T-helper 1 cell treated with Interleukin-12 subunit alpha and Interleukin-12 subunit beta and Interleukin-4 antibody, amounts not matched to agents 30 ng/mL and 1 ng/mL, for 36 hours (primary cell): ENCODE results near the gene CDHR1. TPM values are rescaled to one million over a fixed set of nuclear protein-coding genes. Genes with fewer than 3 reads are reported as not detected.

Experiments used
- intact Hi-C: fragments of 100-400 bp; cut with micrococcal nuclease; formaldehyde crosslinking; loops from one replicate; pipeline ENCODE4 v1.15.1; 2024
- total RNA-seq: library from RNA; stranded (reverse); gene quantifications from 2 replicates; pipeline ENCODE4 v1.2.3, GENCODE V29; 2022

Gene CDHR1
- total RNA-seq, 1 donor from 2014 or later, result 0.20 TPM

GRCh38 chr10:84225427-84226173 is 31.3 kb downstream of the CDHR1 start, which contains the start of gene LRIT2:
Gene LRIT2 (minus strand): TSS chr10:84225544. CDS start chr10:84225520, 24 bp downstream.
- intact Hi-C loops, result no loop called here

GRCh38 chr10:84226616-84227015 is 32.3 kb downstream of the CDHR1 start:
- intact Hi-C loops, result no loop called here

GRCh38 chr10:84227810-84228209 is 33.5 kb downstream of the CDHR1 start:
- intact Hi-C loops, result no loop called here

DNA sequence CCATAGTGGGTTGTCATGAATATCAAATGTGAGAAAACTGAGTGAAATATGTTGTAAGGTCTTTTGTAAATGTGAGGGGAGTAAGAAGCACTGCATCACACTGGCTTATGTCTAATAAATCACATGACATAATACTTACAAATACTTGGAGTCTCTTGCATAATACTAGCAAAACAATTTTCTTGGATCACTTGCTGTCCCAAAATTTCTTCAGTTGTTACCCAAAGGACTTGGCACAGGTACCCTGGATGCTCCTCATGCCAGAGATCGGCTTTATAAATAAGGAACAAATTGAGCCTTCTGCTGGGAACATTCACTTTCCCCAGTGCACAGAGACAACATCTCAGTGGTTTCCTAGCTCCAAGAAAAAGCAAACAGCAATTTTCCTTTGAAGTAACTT is 36.0 kb downstream of the CDHR1 start:
- intact Hi-C loops, result no loop called here

- intact Hi-C loops, result no loop called here
These were observed 38.0 kb downstream of the CDHR1 start for GRCh38 chr10:84232376-84232775.

GRCh38 chr10:84233940-84234339 is 39.6 kb downstream of the CDHR1 start:
- intact Hi-C loops, result no loop called here

GRCh38 chr10:84234479-84234878 is 40.1 kb downstream of the CDHR1 start:
- intact Hi-C loops, result no loop called here

DNA sequence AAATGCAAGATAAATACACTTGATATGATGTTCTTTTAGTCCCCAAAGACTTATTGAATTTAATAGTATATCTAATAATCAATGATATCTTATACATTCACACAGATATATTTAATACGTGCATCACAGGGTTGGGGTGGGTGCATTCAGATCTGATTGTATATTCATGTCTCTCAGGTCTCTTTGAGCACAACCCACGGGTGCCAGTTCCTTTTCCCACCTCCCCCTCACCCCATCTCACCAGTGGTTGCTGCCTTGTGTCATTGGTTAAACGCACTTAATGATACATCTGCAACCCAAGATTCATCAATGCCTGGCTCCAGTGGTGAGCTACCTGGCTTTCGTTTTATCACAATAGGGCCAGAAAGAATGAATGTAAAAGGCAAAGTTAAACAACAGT is 40.8 kb downstream of the CDHR1 start:
- intact Hi-C loops, result no loop called here

DNA sequence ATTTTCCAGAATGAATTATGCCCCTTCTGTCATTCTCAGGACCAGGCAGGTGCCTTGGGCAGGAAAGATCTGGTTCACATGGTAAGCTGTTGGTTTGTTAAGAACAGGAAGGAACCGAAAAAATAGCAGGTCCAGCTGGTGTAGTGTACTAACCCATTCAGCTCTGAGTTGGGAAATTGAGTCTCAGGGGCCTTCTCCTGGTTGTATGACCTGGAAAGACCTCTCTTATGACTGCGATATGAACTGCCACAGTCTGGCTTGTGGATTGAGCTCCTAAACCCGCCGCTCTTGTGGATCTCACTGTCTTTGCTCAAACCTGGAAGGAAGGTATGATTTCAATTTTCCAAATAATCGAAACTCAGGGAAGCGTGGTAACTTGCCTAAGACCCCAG is 42.5 kb downstream of the CDHR1 start:
- intact Hi-C loops, result no loop called here

DNA sequence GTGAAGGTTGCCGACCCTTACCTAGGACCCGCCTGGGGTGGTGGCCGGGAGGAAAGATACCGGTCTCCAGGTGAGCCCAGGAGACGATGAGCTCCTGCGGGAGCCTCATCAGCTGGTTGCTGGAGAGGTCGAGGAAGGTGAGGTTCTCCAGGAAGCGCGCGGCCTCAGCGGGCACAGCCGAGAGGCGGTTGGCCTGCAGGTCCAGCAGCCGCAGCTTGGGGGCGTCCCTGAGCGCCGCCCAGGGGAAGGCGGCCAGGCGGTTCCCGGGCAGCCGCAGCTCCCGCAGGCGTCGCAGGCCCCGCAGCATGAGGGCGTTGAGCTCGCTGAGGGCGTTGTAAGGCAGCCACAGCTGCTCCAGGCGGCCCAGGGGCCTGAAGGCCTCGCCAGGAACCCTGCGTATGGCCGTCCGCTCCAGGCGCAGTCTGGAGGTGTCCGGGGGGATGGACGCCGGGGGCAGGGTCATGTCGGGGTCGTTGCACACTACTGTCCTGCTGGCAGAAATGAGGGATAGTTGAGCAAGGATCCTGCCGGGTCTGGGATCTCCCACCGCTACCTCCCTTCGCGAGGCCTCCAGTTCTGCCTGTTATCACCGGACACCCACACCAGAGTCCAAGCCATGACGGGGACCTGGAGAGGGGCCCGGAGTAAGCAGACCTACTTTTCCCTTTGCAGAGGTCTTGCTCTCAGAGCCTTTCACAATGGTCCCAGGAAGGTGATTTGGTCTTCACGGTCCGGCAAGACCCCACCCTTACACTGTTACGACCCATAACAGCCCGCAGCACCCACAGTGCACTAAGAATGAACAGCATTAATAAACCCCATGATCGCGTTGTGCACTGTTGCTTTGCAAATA is 43.1 kb downstream of the CDHR1 start:
- intact Hi-C loops, result no loop called here

DNA sequence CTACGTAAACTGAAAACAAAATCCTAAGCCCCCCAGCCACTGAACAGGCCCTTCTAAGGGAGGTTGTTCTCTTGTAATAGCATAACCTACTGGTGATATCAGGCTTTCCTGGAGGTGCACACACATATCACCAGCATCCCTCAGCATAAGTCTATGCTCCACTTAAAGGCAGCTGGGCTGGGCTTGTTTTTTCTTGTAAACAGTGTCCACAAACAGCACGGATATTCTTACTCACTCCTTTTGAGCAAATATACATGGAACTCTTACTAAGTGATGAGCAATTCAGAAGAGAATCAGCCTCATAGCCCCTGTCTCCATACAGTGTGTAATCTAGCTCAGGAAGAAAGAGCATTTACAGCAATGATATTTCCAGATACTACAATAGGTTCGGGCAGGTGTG is 44.6 kb downstream of the CDHR1 start:
- intact Hi-C loops, result no loop called here

- intact Hi-C loops, result no loop called here
These were observed 47.0 kb downstream of the CDHR1 start, which contains the start of gene LRIT1 for GRCh38 chr10:84241185-84241790. Gene LRIT1 (minus strand): TSS chr10:84241546. CDS start chr10:84241439, 107 bp downstream.

DNA sequence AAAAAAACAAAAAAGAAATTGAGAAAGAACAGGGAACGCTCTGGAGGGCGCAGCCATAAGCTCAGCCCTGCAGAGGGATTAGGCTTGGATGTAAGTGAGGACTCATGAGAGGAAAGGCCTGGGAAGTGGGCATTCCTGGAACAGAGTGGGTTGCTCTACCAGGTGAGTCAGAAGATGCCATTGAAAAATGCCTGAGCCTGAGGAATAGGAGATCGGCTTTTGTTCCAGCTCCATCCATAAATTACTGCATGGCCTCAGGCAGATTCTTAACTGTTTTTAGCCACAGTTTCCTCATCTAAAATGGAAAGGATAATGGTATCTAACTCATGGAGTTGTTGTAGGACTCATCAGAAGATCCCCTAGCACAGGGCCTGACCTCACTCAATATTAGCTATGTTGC is 49.4 kb downstream of the CDHR1 start:
- intact Hi-C loops, result no loop called here

- intact Hi-C loops, result no loop called here
These were observed 50.4 kb downstream of the CDHR1 start, which contains the start of gene RGR for GRCh38 chr10:84244651-84245270. Gene RGR (plus strand): TSS chr10:84245053. CDS start chr10:84245091, 38 bp downstream.

- intact Hi-C loops, result no loop called here
These were observed 53.2 kb downstream of the CDHR1 start for GRCh38 chr10:84247496-84247895.

GRCh38 chr10:84248794-84249193 is 54.5 kb downstream of the CDHR1 start:
- intact Hi-C loops, result no loop called here

- intact Hi-C loops, result no loop called here
These were observed 60.5 kb downstream of the CDHR1 start for GRCh38 chr10:84254552-84255478.

GRCh38 chr10:84256510-84257342 is 62.4 kb downstream of the CDHR1 start:
- intact Hi-C loops, result loop anchor here (1.0 kb wide), 1 partner anchor 108 kb away; no protein-coding TSS in a partner anchor

- intact Hi-C loops, result loop anchor here (1.0 kb wide), 1 partner anchor 109 kb away; no protein-coding TSS in a partner anchor
These were observed 63.1 kb downstream of the CDHR1 start for GRCh38 chr10:84257343-84258020.
